SK-N-SH (cell line): ENCODE results near the gene YWHAH.

Experiments
- EP300 ChIP-seq, 2 experiments: IDR thresholded peaks; 2 replicates each; pipeline versions ENCODE4 v1.4.0 to v1.6.1; 2012; ENCODE audit warnings: borderline replicate concordance in 1 of 2, low read depth in 1 of 2, low read length in 1 of 2
- YY1 ChIP-seq: IDR thresholded peaks from 2 replicates; pipeline ENCODE4 v1.4.0; 2012; ENCODE audit warnings: low read depth, mild to moderate bottlenecking

- TF ChIP-seq EP300 (IDR thresholded peaks at IDR 0.05; ENCODE audit: borderline replicate concordance in 1 of 2, low read depth in 1 of 2, low read length in 1 of 2) (no peak), YY1 (no peak)
These were observed 14.4 kb downstream of the YWHAH start for GRCh38 chr22:31958625-31959239.
